GM12872 (cell line): ENCODE results near the gene MUTYH.

Experiments used
- CTCF ChIP-seq: IDR thresholded peaks from 3 replicates; pipeline ENCODE4 v1.5.1; 2011; ENCODE audit warnings: low read depth, mild to moderate bottlenecking, low read length, moderate library complexity; ENCODE audit not compliant: insufficient read depth

MUTYH gene

GRCh38 chr1:45359882-45360513 lies 19.8 kb upstream of the MUTYH start:
- peak; percentile 55; the same call in 2 of the 3 replicates for TF ChIP-seq CTCF

- TF ChIP-seq CTCF = no peak
These were observed 15.9 kb upstream of the MUTYH start for GRCh38 chr1:45356186-45356585.

GRCh38 chr1:45355683-45356082 lies 15.4 kb upstream of the MUTYH start:
- no peak for TF ChIP-seq CTCF

- TF ChIP-seq CTCF = no peak
These were observed 14.6 kb upstream of the MUTYH start for GRCh38 chr1:45354838-45355237.

- no peak for TF ChIP-seq CTCF
These were observed 13.4 kb upstream of the MUTYH start for GRCh38 chr1:45353685-45354084.

- no peak for TF ChIP-seq CTCF
These were observed 11.3 kb upstream of the MUTYH start for GRCh38 chr1:45351508-45351907.

GRCh38 chr1:45348966-45349677 lies 8.9 kb upstream of the MUTYH start:
- no peak for TF ChIP-seq CTCF
